Stimulated activated CD4-positive, alpha-beta T cell treated with anti-CD3 and anti-CD28 coated beads, Interleukin-15, amount 100 ng/mL, for 48 hours (primary cell): Measurements from ENCODE around the gene ANTXR1.
"Not testable (repeated sequence)": the region's sequence is repeated elsewhere in the genome, so short reads cannot be mapped to it uniquely, and the experiment has no call there.

ENCODE experiments used
- DNase-seq, 2 donors: peaks; one replicate each; pipeline ENCODE4 v3.0.0-alpha.2; 2020; ENCODE audit warnings: low read depth in 2 of 2

ANTXR1 gene

GRCh38 chr2:69164061-69164778, 151.2 kb downstream of the ANTXR1 start:
- DNase-seq: no peak

DNA sequence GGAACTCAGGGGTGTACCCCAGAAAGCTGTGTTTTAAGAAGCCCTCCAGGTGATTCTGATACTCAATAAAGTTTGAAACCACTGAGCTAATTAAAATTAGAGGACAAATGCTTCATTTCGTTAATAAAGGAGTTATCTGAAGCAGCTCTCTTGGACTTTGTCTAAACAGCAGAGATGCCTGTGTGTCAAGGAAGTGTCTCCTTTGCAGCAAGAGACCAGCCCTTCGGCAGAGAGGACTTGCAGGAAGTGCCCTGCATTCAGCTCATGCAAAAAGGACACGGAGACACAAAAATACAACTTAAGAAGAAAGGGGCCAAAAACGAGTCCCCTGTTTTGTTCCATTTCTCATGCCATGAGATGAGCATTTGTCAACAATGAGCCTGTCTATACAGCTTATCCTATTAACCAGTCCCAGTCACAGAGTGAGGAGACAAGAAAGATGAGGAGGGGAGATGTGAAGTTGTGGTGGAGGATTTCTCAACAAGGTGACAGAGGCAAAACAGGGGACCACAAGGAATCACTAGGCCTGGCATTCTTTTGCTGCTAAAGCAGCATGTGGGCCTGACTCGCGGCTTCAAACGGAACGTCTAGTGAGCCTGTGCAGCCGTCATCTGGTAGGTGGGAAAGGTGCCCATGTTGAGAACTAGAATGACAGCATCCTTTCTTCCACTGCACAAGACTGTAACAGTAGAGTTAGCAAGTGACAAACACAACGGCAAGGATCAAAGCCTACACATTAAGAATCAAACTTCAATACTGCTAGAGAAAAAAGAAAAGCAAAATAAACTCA, 152.3 kb downstream of the ANTXR1 start:
- DNase-seq: no peak

GRCh38 chr2:69166465-69166811, 153.5 kb downstream of the ANTXR1 start:
- no peak for DNase-seq

DNA sequence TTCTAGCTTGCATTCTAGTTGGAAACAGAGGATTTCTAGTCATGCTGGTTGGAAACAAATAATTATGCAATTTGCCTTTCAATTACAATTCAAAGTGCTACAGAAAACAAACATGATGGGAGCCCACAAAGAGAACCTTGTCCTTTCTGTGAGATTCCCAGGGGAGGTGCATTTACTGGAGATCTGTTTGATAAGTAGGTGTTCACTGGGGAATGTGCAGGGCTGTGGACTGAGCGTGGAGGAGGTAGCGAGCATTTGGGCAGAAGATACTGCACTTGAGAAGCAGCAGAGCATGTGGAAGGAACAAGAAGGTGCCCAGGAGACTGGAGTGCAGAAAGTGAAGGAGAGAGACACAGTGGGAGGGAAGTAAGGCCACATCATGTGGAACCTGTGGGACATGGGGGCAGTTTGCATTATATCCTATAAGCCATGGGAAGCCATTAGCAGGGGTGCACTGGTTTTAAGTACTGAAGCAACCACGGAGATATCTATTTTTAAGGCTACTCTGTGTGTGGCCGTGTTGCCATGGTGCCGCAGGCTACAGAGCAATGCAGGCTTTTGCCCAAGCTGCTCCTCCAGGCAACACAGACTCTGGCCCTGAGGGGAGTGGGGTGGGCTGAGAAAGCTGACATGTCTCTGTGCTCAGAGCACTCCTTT, 154.0 kb downstream of the ANTXR1 start:
- no peak for DNase-seq

- no peak for DNase-seq
Observed at GRCh38 chr2:69167469-69167822, 154.5 kb downstream of the ANTXR1 start.

DNA sequence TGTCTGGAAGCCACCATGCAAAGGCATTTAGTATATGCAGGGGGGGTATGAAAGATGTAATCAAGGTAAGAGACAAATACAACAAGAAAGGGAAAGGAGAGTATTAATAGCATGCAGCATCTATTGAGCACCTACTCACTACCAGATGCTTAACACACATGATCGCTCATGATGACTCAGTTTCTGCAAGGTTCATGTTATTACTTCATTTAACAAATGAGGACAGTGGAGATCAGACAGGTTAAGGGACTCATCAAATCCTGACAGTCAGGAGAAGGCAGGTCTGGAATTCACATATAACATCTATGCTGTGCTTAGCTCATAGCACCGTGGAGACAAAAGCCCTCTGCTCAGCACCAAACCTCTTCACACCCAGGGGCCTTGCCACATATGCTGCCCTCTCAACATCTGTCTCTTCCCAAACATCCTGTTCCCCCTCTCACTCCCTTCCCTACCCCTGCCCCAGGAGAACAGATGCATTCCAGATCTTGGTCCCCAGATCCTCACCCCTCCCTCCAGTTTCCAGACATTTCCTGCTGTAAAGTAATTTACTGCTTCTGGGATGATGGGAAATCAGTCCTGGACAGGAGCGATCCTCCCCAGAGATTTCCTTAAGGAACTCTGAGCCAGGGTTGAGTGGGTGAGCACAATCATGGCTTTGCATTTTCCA, 155.3 kb downstream of the ANTXR1 start:
- no peak for DNase-seq

- DNase-seq: no peak
Observed at GRCh38 chr2:69168950-69169654, 156.1 kb downstream of the ANTXR1 start.

- peak in 1 of 2 donors; percentile 8 for DNase-seq
Observed at GRCh38 chr2:69169655-69170389, 156.8 kb downstream of the ANTXR1 start.

- no peak for DNase-seq
Observed at GRCh38 chr2:69170661-69171060, 157.7 kb downstream of the ANTXR1 start.

DNA sequence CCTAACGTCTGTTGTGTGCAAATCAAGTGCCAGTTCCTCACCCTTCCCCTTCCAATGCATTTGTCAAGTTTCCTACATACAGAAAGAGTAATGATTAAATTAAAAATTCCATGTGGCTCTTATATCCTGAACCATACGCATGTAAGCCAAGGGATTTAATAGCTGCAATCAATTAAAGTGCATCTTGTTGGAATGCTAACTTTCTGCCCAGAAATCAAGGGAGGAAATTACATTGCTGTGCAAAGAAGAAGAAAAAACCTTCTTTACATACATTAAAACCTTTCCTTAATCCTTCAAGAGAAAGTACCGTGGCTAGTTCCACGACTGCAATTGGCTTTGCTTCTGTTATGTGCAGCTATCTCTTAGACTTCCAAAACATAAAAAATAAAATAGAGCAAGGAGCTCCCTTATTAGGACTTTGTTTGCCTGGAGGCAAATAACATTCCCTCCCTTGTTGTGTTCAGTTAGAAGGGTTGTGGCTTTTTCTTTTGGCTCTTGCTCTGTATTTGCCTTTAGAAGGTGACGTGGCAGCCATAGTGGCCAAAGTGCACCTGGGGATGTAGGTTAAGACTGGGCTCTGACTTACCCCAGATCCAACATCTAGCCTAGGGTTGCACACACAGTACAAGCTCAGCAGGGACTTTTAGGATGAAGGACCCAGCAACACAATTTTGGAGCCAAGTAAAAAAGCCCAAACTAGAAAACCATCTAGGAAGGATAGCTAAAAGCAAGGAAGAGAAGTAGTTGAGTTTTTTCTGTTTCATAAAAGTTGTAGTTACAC, 158.3 kb downstream of the ANTXR1 start:
- no peak for DNase-seq

- no peak for DNase-seq
Observed at GRCh38 chr2:69171897-69172525, 159.0 kb downstream of the ANTXR1 start.

- no peak for DNase-seq
Observed at GRCh38 chr2:69173706-69174105, 160.7 kb downstream of the ANTXR1 start.

GRCh38 chr2:69174211-69174610, 161.2 kb downstream of the ANTXR1 start:
- DNase-seq: not testable (repeated sequence)

DNA sequence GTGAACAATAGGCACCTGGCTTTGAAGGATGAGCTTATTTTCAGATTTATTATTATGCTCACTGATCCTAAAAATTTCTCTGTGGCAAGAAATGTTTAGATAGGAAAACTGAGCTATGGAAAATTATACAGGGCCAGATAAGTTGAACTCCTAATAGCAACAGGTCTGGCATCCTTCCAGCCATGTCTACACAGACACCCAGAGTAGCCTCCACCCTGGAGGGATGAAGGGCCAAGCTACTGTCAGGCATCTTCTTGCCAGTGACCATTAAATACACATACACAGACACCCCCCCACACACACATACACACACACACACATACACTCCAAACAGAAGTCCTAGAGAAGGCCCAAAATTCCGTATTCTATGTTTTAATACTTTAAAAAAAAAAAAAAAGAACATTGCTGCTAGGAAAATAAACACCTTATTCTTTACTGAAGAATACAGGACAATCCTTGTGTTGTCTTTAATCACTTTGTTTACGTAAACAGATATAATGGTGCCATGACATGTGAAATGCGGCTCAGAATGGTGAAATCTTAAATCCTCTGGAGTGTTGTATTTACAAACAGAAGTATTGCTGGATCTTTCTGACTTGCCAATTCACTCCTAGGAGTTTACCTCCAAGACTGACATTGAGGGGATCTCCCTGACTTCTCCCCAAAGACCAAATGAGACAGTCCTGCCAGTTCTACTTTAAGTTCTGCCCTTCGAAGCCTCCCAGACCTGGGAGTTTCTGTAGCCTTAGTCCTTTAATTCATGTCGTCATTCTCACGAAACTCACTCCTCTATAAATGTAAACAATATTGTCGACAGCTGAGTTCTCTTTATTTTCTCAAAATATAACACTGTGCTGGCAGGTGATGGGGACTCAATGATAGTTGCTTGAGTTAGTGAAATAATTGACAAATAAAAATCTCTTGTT, 163.1 kb downstream of the ANTXR1 start:
- DNase-seq: no peak

DNA sequence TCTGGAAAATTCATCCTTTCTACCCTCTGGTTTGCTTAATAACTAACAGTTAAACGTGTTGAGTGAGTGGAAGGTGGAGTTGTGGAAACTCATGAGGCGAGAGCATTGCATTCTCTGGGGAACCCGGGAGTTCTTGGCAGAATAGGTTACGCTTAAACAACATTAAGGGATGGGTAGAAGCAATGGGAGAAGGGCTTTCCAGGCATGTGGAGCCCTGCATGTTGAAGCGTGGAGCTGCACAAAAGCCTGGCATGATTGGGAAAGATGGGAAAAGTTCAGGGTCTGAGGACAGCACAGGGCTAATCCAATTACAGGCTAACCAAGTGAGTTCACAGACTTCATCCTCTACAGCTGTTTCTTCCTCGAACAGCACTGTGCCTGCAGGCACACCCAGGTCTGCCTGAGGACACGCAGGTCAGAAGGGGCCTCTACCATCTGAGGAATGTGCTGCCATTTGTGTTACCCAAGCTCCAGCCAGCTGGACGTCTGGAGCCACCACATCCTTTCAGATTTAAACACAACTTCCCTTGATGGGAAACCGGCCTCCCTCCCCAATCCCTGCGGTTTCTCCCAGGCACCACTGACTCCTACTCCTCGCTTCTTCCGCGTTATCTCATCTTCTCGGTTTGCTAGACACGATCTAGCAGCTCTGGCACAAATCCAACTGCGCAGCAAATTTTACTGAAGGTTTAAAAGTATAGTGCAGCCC, 164.2 kb downstream of the ANTXR1 start:
- no peak for DNase-seq

DNA sequence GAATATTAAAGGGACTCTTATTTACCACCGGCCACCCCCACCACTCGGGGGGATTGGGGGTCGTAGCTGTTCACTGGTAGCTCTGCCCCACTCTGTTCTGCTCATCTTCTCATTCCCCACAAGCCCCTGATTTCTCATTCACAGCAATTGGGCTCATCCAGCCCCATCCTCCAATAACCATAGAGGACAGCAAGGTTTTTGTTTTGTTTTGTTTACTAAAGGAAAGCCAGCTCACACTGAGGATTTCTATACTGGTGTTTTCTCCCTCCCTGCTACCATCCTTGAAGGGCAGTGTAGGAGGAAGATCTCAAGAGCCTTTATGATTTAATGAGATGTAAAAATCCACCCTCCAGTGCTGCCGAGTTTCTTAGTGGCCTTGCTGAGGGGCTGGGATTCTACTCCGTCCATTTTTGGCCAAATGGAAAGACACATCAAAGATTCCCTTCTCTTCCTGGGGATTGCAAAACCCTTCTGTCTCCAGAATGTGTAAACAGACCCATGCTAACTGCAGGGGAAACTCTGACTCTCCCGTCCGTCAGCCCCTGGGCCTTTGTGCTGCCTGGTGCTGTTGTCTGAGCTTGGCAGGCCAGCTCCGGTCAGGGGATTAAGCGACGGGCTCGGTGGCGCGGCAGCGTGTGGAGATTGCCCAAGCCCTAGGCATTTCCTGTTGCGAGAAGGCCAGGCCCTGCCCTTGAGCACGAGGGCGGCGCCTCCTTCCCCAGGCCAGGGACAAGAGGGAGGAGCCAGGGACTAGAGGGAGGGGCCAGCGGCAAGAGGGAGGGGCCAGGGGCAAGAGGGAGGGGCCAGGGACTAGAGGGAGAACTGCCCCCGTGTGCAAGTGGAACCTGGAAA, 165.0 kb downstream of the ANTXR1 start:
- no peak for DNase-seq

DNA sequence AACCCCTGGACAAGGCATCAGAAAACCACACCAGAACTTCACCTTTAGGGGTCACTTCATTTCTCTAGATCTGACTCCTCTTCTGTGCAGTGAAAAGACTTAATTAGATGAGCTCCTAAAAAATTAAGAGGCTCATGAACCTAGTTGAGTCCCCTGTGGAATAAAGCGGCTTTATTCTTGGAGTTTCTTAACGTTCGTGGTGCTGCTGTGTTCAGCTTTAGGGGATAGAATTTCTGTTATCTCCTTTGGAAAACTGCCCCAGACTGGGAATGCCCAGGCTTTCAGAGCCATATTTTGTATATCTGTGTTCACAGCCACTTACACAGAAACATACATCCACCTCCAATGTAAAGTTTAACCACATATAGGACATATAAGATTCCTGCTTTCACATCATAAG, 165.8 kb downstream of the ANTXR1 start:
- no peak for DNase-seq
